ENCODE results near the gene ARSJ.
A peak's percentile ranks its signal among the peaks of the same experiment; 100 is the strongest.

ARSJ gene

DNA sequence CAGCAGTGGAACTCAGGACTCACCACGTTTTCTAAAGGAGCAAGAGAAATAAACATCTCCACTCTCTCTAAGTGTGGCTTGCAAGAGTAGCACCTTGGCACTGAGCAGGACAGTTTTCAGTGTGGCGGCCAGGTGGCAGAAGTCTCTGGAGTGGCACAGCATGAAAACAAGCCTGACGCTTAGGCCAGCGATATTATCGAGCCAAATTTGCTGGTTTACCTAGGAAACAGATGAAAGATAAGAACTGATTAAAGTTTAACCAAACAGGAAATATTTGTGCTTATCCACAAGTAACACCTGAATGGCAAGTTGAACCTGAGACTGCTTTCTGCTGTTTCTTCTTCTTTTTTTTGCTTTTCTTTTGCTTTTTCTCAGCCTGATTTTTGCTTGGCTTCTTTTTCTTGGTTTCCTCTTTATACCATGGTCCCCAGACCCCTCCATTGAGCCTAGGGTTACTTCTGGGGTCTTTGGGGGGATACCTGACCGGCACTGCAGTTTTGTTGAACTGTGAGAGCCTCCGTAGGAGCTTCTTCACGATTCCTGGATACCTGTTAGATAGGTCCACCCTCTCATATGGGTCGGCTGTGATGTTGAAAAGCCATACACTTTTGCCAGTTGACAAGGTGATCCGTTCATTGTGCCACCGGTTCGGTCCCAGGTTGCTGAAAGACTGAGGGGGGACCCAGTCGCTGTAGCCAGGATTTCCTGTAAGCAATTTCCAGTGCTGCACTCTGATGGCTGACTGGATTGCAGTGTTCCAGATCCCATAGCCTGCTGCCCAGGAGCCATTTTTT is 77.3 kb downstream of the ARSJ start:
- 0 out of 2 replicates have a peak overlapping the region, but pooled peaks have one; percentile 1 for H2AFZ ChIP-seq (ENCODE audit: low read length)

DNA sequence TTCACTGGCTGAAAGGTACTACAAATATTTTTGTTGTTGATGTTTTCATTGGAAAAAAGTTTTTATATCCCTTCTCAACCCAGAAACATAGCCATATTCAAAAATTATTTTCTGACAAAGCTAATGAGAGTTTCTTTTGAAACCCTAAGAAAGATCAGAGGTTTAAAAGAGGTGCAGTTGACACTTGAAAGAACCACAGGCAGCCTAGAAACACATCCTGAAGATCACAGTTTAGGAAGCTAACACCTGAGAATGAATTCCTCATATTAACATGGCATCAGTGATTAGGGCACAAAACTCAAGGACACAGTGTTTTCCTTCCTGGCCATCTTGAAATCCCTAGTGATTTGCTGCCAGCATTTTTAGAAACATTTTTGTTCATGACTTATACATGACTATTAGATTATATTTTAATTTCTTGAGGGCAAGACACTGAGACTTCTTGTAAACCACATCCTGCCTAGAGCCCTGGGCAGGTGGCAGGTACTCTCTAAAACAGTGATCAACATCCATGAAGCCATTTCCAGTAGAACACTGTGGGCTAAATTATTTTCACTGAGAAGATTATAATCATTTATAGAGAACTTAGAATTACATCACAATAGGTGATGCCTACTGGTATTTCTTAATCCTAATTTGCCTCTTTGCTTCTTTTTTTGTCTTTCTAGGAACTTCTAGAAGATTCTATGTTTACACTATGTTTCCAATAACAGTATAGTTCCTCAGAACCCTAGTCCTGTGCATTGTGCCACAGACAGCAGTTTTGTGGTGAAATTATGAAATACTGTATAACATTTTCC is 80.0 kb downstream of the ARSJ start:
- Histone ChIP-seq H3K4me1 (ENCODE audit: insufficient read depth, low read length, poor library complexity, severe bottlenecking) (peaks cover 31% of the 10 kb centered on the region), H3F3A (ENCODE audit: low read depth) (no peaks in the 10 kb centered on the region), H3K9me3 (ENCODE audit: insufficient read depth, low read depth, low read length) (no peaks in the 10 kb centered on the region), H2AFZ (ENCODE audit: low read length) (no peak overlapping the region), H3K4me3 (ENCODE audit: low read length, poor library complexity, severe bottlenecking) (no peak overlapping the region), H3K27me3 (ENCODE audit: insufficient read depth, low read length, poor library complexity, severe bottlenecking) (no peaks in the 10 kb centered on the region), H4K20me1 (ENCODE audit: insufficient read depth, low read length, poor library complexity, severe bottlenecking) (no peaks in the 10 kb centered on the region), H3K79me2 (ENCODE audit: insufficient read depth, low read length) (no peaks in the 10 kb centered on the region), H3K9me2 (replicated peaks; ENCODE audit: low read depth, low read length) (no peaks in the 10 kb centered on the region), H3K4me2 (ENCODE audit: low read depth, low read length, poor library complexity, severe bottlenecking) (peak overlapping the region; percentile 38), H3K36me3 (ENCODE audit: insufficient read depth, low read length) (no peaks in the 10 kb centered on the region), H3K9ac (ENCODE audit: low read depth, low read length, poor library complexity, severe bottlenecking) (no peak overlapping the region)
- no peak for TF ChIP-seq EZH2phosphoT487 (IDR thresholded peaks at IDR 0.05; ENCODE audit: borderline replicate concordance)

More for the DNA sequence above, 77.3 kb downstream of the ARSJ start:
- no peaks in the 10 kb centered on the region for H3K79me2 ChIP-seq (ENCODE audit: insufficient read depth, low read length)
- no peaks in the 10 kb centered on the region for H3K9me3 ChIP-seq (ENCODE audit: insufficient read depth, low read depth, low read length)
- H3K4me2 ChIP-seq (ENCODE audit: low read depth, low read length, poor library complexity, severe bottlenecking) = peak overlapping the region; percentile 66
- H3F3A ChIP-seq (ENCODE audit: low read depth) = no peaks in the 10 kb centered on the region
- H3K9ac ChIP-seq (ENCODE audit: low read depth, low read length, poor library complexity, severe bottlenecking) = peak overlapping the region; percentile 2
- H3K9me2 ChIP-seq (replicated peaks; ENCODE audit: low read depth, low read length) = no peaks in the 10 kb centered on the region
- no peaks in the 10 kb centered on the region for H3K27me3 ChIP-seq (ENCODE audit: insufficient read depth, low read length, poor library complexity, severe bottlenecking)
- H3K4me1 ChIP-seq (ENCODE audit: insufficient read depth, low read length, poor library complexity, severe bottlenecking) = peaks cover 50% of the 10 kb centered on the region
- TF ChIP-seq, protein P1, sequence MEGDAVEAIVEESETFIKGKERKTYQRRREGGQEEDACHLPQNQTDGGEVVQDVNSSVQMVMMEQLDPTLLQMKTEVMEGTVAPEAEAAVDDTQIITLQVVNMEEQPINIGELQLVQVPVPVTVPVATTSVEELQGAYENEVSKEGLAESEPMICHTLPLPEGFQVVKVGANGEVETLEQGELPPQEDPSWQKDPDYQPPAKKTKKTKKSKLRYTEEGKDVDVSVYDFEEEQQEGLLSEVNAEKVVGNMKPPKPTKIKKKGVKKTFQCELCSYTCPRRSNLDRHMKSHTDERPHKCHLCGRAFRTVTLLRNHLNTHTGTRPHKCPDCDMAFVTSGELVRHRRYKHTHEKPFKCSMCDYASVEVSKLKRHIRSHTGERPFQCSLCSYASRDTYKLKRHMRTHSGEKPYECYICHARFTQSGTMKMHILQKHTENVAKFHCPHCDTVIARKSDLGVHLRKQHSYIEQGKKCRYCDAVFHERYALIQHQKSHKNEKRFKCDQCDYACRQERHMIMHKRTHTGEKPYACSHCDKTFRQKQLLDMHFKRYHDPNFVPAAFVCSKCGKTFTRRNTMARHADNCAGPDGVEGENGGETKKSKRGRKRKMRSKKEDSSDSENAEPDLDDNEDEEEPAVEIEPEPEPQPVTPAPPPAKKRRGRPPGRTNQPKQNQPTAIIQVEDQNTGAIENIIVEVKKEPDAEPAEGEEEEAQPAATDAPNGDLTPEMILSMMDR (conservative IDR thresholded peaks at IDR 0.05; ENCODE audit: low read length) = peak; percentile 83
- peak; percentile 19; the same call in 1 of the 2 replicates for TF ChIP-seq EZH2phosphoT487 (IDR thresholded peaks at IDR 0.05; ENCODE audit: borderline replicate concordance)
- no peaks in the 10 kb centered on the region for H3K36me3 ChIP-seq (ENCODE audit: insufficient read depth, low read length)
- H3K4me3 ChIP-seq (ENCODE audit: low read length, poor library complexity, severe bottlenecking) = peak overlapping the region; percentile 47
- no peaks in the 10 kb centered on the region for H4K20me1 ChIP-seq (ENCODE audit: insufficient read depth, low read length, poor library complexity, severe bottlenecking)

DNA sequence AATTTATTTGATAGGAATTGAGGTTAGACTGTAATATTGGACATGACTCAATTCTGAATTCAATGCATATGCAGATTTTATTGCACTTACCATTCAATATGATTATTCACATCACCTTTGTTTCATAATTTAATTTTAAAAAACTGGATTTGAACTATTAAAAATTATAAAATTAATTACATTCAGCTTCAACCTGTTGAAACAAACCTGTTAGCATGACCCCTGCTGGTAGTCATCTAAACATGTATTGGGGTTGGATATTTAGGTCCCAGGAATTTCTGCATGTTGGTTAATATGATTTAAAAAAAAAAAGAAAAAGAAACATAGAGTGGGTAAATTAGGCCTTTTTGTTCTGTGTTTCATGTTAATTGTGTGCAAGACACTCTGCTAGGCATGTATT is 85.9 kb downstream of the ARSJ start:
- TF ChIP-seq, protein P1 (conservative IDR thresholded peaks at IDR 0.05; ENCODE audit: low read length) = peak; percentile 54
- no peak for TF ChIP-seq EZH2phosphoT487 (IDR thresholded peaks at IDR 0.05; ENCODE audit: borderline replicate concordance)
- H3K79me2 ChIP-seq (ENCODE audit: insufficient read depth, low read length) = no peaks in the 10 kb centered on the region
- H4K20me1 ChIP-seq (ENCODE audit: insufficient read depth, low read length, poor library complexity, severe bottlenecking) = no peaks in the 10 kb centered on the region
- no peaks in the 10 kb centered on the region for H3K36me3 ChIP-seq (ENCODE audit: insufficient read depth, low read length)
- H3K9me3 ChIP-seq (ENCODE audit: insufficient read depth, low read depth, low read length) = no peaks in the 10 kb centered on the region
- H2AFZ ChIP-seq (ENCODE audit: low read length) = no peak overlapping the region
- H3K9me2 ChIP-seq (replicated peaks; ENCODE audit: low read depth, low read length) = no peaks in the 10 kb centered on the region
- no peaks in the 10 kb centered on the region for H3K4me1 ChIP-seq (ENCODE audit: insufficient read depth, low read length, poor library complexity, severe bottlenecking)
- H3K4me3 ChIP-seq (ENCODE audit: low read length, poor library complexity, severe bottlenecking) = no peak overlapping the region
- H3K9ac ChIP-seq (ENCODE audit: low read depth, low read length, poor library complexity, severe bottlenecking) = no peak overlapping the region
- H3F3A ChIP-seq (ENCODE audit: low read depth) = no peaks in the 10 kb centered on the region
- no peak overlapping the region for H3K4me2 ChIP-seq (ENCODE audit: low read depth, low read length, poor library complexity, severe bottlenecking)
- no peaks in the 10 kb centered on the region for H3K27me3 ChIP-seq (ENCODE audit: insufficient read depth, low read length, poor library complexity, severe bottlenecking)
